Upper lobe of right lung (tissue), 1 donor: ENCODE measurements around the gene SERTAD3. TPM values are rescaled to one million over a fixed set of nuclear protein-coding genes. Genes with fewer than 3 reads are reported as not detected.
"Not testable (repeated sequence)": the region's sequence is repeated elsewhere in the genome, so short reads cannot be mapped to it uniquely, and the experiment has no call there.

Experiments
- ATAC-seq: fragments of 200-7000 bp; cut with Tn5 transposase; one replicate; pipeline ENCODE4 v1.9.1; 2020; ENCODE audit warnings: mild to moderate bottlenecking, moderate library complexity
- DNase-seq: peaks from one replicate; pipeline ENCODE4 v3.0.0-alpha.2; 2020
- H3K27ac ChIP-seq: fragments of 200-600 bp; one replicate; pipeline ENCODE4 v1.8.0; 2022
- H3K27me3 ChIP-seq: fragments of 200-600 bp; one replicate; pipeline ENCODE4 v1.8.0; 2022; ENCODE audit warnings: mild to moderate bottlenecking
- H3K36me3 ChIP-seq: fragments of 200-600 bp; one replicate; pipeline ENCODE4 v1.8.0; 2022
- H3K4me1 ChIP-seq: fragments of 200-600 bp; one replicate; pipeline ENCODE4 v1.8.0; 2022
- H3K4me3 ChIP-seq: fragments of 200-600 bp; one replicate; pipeline ENCODE4 v1.8.0; 2022; ENCODE audit warnings: mild to moderate bottlenecking
- H3K9me3 ChIP-seq: fragments of 200-600 bp; one replicate; pipeline ENCODE4 v1.8.0; 2022
- intact Hi-C: fragments of 100-400 bp; cut with DNase I; formaldehyde crosslinking; loops from one replicate; pipeline ENCODE4 v1.11.0; 2022
- total RNA-seq: library from RNA; stranded (reverse); fragmentation: NEBNext Ultra II Directional; extraction: Animal tissue kit (Norgen Biotek cat#: 25700); gene quantifications from one replicate; pipeline ENCODE4 v1.2.1, GENCODE V29; 2021
- TF ChIP-seq, protein P1 (sequence below): fragments of 200-600 bp; IDR thresholded peaks from one replicate; pipeline ENCODE4 v1.8.0; 2022; ENCODE audit warnings: antibody characterized with exemption
- donor health status: DM: no; HTN: yes; CAD: no; lungs with severe emphysema.

SERTAD3 gene
- total RNA-seq, 1 donor from 2014 or later, result 32.6 TPM

DNA sequence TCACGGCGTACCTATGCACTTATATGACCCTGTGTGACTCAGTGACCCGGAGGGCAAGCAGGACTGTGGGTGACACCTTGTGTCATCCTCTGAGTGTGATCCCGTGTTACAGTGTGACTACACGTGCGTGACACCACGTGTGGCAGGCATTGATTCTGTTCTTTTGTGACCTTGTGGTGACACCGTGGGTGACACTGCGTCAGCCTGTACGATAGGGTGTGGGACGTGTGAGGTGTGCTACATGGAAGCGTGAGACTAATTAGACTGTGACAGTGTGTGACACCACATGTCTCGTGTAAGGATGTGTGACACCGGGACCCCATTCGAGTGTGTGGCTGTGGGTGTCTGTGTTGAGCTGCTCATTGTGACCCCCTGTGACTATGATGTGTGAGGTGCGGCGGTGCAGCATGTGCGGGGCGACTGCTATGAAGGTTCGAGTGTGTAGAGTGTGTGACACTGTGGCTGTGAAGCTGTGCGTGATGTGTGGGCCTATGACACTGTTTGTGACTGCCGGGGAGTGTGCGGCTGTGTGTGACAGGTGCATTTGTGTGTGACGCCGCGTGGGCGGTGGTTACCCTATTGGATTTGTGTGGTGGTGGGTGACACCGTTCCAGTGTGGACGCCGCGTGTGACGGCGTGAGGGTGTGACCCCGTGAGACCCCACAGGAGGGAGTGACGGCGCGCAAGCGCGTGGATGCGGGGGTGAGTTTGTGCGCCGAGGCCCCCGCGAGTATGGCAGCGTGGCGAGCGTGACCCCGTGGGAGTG is 22.3 kb upstream of the SERTAD3 start:
- intact Hi-C loops, result no loop called here
- Histone ChIP-seq H3K27me3 (peaks cover 5% of the 10 kb centered on the region), H3K4me1 (peaks cover 41% of the 10 kb centered on the region), H3K36me3 (no peaks in the 10 kb centered on the region), H3K4me3 (peak overlapping the region; percentile 87), H3K27ac (no peak overlapping the region), H3K9me3 (no peaks in the 10 kb centered on the region)
- ATAC-seq (no peak), DNase-seq (peak; percentile 82)
- TF ChIP-seq, protein P1, sequence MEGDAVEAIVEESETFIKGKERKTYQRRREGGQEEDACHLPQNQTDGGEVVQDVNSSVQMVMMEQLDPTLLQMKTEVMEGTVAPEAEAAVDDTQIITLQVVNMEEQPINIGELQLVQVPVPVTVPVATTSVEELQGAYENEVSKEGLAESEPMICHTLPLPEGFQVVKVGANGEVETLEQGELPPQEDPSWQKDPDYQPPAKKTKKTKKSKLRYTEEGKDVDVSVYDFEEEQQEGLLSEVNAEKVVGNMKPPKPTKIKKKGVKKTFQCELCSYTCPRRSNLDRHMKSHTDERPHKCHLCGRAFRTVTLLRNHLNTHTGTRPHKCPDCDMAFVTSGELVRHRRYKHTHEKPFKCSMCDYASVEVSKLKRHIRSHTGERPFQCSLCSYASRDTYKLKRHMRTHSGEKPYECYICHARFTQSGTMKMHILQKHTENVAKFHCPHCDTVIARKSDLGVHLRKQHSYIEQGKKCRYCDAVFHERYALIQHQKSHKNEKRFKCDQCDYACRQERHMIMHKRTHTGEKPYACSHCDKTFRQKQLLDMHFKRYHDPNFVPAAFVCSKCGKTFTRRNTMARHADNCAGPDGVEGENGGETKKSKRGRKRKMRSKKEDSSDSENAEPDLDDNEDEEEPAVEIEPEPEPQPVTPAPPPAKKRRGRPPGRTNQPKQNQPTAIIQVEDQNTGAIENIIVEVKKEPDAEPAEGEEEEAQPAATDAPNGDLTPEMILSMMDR, result no peak

DNA sequence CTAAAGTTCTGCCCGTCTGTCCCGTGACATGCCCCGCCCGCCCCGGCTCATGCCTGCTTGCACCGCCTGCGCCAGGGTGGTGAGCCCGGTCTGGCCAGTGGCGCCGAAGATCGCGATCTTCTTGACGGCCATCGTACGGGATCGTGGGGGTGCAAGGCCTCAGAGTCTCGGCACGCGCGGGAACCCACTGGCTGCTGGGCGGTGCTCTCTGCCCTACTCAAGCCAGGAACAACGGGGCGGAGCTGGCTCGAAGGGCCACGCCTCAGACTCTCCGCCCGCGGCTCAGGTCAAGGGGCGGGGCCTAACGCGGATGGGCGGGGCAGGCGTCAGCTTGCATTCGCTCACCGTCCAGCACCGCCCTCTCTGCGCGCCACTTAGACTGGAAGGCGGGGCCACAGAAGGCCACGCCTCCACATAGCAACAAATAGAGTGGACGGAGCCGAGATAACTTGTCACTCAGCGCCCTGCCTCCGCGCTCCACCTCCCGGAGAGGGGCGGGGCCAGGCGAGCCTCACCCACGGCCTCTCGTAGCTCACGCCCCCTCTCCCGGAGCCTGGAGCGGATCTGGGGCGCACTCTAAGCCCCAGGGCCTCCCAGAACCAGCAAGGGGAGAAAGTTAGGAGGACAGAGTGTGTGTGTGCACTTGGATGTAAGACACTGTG is 21.6 kb upstream of the SERTAD3 start, which contains the start of gene BLVRB:
Gene BLVRB (minus strand): TSS at position 189 of the 662 bp plus-strand sequence. CDS start 57 bp downstream, at position 132.
- ATAC-seq, result peak; percentile 92
- no peaks in the 10 kb centered on the region for H3K36me3 ChIP-seq
- peak within 1 kb of the TSS; percentile 87 for H3K4me3 ChIP-seq
- H3K9me3 ChIP-seq, result no peaks in the 10 kb centered on the region
- H3K4me1 ChIP-seq, result peaks cover 42% of the 10 kb centered on the region
- peaks cover 5% of the 10 kb centered on the region for H3K27me3 ChIP-seq
- intact Hi-C loops, result no loop called here
- TF ChIP-seq, protein P1, result no peak
- H3K27ac ChIP-seq, result peak within 1 kb of the TSS; percentile 97
- peak; percentile 100 for DNase-seq

DNA sequence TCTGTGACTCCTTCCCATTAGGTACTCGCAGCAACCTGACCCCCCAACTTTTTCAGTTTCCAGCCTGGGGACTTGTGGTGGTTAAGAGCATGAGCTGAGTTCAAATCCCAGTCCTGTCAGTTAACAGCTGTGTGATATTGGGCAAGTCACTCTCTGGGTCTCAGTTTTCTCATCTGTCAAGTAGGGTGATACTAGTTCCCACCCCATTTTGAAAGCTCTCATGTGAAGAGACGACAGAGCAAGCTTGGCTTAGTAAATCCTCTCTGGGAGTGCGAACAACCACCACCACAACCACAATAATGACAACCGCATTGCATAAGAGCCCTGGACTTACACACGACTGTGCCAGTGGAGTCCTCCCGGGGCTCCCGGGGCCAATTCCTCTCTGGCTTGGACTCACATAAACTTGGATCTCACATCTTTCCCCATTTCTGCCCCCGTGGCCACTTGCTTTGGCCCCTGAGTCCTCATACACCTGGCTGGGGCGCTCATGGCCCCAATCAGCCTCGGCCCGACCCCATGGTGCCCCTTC is 21.0 kb upstream of the SERTAD3 start:
- intact Hi-C loops, result no loop called here
- peak overlapping the region; percentile 97 for H3K27ac ChIP-seq
- peaks cover 5% of the 10 kb centered on the region for H3K27me3 ChIP-seq
- no peaks in the 10 kb centered on the region for H3K9me3 ChIP-seq
- peak overlapping the region; percentile 87 for H3K4me3 ChIP-seq
- DNase-seq (no peak), ATAC-seq (peak; percentile 5)
- TF ChIP-seq, protein P1, result no peak
- H3K4me1 ChIP-seq, result peaks cover 42% of the 10 kb centered on the region
- no peaks in the 10 kb centered on the region for H3K36me3 ChIP-seq

GRCh38 chr19:40464059-40465024 is 20.2 kb upstream of the SERTAD3 start:
- peaks cover 5% of the 10 kb centered on the region for H3K27me3 ChIP-seq
- no peaks in the 10 kb centered on the region for H3K36me3 ChIP-seq
- H3K27ac ChIP-seq, result peak overlapping the region; percentile 97
- H3K9me3 ChIP-seq, result no peaks in the 10 kb centered on the region
- H3K4me3 ChIP-seq, result peak overlapping the region; percentile 87
- intact Hi-C loops, result no loop called here
- TF ChIP-seq, protein P1, result peak; percentile 91
- H3K4me1 ChIP-seq, result peaks cover 42% of the 10 kb centered on the region
- DNase-seq (peak; percentile 92), ATAC-seq (peak; percentile 55)

- H3K4me3 ChIP-seq, result peak overlapping the region; percentile 87
- H3K27me3 ChIP-seq, H3K9me3 ChIP-seq, H3K36me3 ChIP-seq, intact Hi-C loops: not testable (repeated sequence)
- peak; percentile 0 for ATAC-seq
- H3K27ac ChIP-seq, result peak overlapping the region; percentile 97
- H3K4me1 ChIP-seq, result peaks cover 42% of the 10 kb centered on the region
- DNase-seq, result peak; percentile 79
Observed at GRCh38 chr19:40463587-40464037, 19.5 kb upstream of the SERTAD3 start.
